Dedifferentiated amniotic fluid mesenchymal stem cell (primary cell): ENCODE results near the gene INSIG2.

Experiments
- DNase-seq: peaks from one replicate; pipeline ENCODE4 v3.0.0-alpha.2; 2016; ENCODE audit errors: extremely low spot score

Gene INSIG2

DNA sequence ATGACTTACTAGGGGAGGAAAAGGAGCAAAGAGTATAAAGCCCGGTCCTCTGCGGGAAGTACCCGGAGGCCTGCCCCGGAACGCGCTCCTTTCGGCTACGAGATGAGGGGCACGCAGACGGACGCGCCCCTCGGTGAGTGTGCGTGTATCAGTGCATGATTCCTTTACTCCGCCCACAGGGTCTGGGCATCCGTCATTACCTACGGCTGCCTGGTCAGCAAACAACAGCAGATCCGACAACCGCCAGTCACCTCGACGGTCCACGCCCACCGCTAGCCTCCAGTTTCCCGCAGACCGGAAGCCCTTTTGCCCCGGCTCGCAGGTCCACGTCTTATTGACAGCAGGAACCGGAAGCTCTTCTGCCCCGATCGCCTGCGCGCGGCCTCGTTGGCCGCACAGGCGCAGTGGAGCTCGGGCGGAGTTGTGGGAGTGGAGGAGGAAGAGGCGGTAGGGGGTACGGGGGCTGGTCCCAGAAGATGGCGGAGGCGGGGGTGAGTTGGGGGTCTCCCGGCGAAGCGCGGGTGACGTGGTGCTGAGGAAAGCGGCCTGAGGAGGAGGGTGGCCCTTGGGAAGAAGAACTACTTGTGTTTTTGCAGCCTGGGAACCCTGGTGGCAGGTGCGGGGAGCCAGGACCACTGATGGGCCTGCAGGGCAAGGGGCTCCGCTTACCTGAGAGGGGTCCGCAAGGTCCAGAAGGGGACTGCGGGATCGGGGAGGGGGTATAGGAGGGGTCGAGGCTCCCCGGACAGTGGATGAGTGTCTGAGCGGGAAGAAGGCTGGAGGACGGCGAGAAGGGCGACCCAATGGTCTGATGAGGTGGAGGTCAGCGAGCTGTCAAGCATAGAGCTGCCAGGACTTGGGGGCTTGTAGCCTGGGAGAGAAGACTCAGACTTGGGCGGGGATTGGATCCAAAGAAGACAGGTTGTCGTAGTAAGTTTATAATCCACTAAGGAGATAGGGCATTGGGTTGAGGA lies at the start of gene INSIG2:
TSS of gene INSIG2 (plus strand) at position 421 of the 974 bp plus-strand sequence. CDS start 8,086 bp downstream, outside the sequence.
- DNase-seq: peak; percentile 94

- DNase-seq: no peak
Observed at GRCh38 chr2:118040891-118041290, 47.4 kb upstream of the INSIG2 start.

DNA sequence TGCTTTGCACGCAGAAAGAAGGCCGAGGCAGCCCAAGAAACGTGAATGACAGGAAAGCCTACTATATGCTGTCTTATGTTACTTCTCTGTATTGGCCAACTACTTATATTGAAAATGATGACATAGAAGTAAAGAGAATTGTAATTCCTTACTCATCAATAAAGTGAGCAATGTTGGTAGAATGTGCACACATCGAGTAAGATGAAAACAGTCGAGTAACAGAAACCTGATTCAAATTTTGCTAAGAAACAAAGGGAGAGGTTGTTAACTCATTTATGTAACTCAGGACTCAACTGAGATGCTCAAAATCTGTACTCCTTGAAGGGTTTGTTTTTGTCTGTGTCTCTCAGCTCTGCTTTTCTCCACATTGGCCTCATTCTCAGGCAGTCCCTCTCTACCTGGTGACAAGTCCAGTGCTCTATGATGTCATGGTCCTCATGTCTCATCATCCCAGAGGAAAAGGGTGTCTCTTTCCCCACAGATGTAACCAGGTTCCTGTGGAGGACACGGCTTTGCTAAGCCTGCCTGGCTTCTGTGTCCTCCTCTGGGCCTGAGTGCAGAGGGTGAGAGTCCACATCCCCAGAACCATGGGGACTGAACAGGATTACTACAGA lies 44.1 kb upstream of the INSIG2 start:
- no peak for DNase-seq

GRCh38 chr2:118044854-118045253 lies 43.4 kb upstream of the INSIG2 start:
- DNase-seq: no peak

DNA sequence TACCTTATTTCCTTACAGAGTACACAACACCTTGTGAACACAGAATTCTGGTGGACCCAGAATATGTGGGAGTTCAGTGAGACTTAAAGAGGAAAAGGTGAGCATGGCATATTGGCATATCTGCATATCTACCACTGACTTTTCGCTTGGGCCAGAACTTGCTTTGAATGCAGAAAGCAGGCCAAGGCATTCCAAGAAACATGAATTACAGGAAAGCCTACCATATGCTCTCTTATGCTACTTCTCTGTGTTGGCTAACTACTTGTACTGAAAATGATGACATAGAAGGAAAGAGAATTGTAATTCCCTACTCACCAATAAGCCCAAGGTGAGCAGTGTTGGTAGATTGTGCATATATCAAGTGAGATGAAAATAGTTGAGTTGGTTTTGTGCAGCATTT lies 43.0 kb upstream of the INSIG2 start:
- DNase-seq: no peak

- peak; percentile 52 for DNase-seq
Observed at GRCh38 chr2:118046634-118047210, 41.5 kb upstream of the INSIG2 start.

DNA sequence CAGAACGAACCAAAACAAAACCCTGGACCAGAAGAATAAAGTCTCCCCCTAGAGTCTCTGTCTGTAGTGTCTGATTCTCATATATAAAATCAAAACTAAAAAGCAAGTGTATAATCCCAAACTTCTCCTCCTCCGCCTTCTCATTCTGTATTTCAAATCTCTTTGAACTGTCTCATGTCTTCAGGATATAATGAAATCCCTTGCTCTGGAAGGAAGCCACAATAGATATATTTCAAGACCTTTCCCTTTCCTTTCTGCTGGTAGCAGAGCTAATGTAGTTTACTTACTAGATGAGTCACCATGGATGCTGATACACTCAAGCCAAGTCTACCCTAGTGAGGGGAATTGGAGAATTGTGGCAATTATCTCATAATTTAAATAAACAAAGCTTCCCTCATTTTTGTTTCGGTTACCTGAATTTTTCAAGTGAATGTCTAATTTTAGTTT lies 40.9 kb upstream of the INSIG2 start:
- DNase-seq: no peak

DNA sequence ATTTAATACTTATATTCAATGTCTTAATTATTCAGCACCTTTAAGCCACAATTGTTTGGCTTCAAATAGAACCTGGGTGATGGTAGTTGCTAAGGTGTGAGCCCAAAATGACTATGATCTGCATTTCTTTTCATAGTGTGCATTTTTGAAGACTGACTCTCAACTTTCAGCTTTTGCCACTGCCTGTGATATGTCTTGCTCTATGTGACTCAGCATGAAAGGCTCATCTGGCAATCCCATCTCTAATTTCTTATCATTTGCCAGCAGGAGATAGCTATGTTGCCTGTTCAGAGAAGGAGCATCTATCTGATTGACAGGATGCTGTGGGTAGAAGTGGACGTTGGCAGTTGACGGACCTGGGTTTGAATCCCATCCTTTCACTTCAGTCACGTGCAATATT lies 39.9 kb upstream of the INSIG2 start:
- no peak for DNase-seq

DNA sequence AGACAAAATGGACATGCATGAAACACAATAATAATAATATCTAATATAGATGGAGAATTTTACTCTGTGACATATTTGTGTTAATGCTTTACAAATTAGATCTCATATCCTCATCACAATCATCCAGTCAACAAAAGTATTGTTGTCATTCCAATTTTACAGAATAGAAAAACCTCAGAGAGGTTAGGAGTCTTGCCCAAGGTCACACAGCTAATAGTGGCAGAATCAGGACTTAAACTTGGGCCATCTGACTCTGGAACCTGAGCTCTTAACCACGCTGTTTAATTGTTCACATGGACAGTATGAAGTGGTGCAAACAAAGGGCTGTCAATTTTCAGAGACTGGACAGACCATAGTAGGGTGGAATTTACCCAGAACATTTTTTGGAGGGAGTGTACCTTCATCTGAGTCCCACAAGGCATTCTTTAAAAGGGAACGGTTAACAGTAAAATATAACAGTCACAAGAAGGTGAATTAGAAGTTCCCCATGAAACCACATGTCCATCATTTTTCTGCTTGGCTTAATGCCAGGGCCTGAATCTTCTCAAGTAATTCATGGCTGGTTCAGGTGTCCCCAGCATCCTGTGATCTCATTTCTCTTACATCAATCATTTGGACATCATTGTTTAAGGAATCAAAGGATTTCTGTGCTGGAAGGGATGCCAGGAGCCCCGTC lies 39.0 kb upstream of the INSIG2 start:
- no peak for DNase-seq

- no peak for DNase-seq
Observed at GRCh38 chr2:118049816-118050140, 38.5 kb upstream of the INSIG2 start.

- DNase-seq: no peak
Observed at GRCh38 chr2:118050386-118050785, 37.9 kb upstream of the INSIG2 start.

- DNase-seq: no peak
Observed at GRCh38 chr2:118050974-118051373, 37.3 kb upstream of the INSIG2 start.

DNA sequence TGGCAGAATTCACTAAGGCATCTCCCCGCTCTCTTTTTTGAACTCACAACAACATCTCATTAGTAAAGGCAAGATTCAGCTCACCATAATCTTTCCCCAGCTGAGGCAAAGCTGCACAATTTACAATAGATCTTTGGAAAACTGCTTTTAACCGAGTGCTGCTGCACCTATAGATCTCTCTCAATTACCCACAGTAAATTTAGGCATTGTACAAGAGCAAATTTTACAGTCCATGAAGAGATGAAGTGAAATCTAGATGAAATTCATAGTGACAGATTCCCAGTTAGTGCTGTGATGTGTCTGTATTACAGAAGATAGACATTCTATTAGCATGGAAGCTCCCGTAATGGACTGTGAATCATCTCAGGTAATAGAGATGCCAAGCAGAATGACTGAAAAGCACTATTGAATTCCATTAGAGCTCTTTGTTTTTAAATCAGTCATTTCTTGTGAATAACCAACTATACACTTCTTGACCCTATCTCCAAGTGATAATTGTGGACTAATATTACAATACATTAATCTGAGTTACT lies 36.4 kb upstream of the INSIG2 start:
- DNase-seq: no peak

DNA sequence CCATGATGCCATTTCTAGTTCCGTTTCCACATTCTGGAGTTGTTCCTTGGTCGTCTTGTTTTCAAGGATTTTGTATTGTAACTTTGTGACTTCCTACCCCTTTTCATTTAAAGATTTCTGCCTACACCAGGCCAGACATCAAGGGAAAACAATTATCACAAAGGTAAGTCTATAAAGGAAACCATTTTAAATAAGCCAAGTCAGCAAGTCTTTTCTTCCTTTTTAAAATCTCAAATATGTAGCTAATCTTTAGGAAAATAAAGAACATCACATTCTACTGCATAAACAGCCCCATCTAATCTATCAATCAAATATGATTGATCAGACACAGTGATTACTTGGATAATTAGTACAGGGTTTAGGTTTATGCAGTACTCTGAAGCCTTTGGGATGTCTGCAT lies 35.8 kb upstream of the INSIG2 start:
- DNase-seq: no peak

GRCh38 chr2:118053681-118054080 lies 34.6 kb upstream of the INSIG2 start:
- DNase-seq: no peak

DNA sequence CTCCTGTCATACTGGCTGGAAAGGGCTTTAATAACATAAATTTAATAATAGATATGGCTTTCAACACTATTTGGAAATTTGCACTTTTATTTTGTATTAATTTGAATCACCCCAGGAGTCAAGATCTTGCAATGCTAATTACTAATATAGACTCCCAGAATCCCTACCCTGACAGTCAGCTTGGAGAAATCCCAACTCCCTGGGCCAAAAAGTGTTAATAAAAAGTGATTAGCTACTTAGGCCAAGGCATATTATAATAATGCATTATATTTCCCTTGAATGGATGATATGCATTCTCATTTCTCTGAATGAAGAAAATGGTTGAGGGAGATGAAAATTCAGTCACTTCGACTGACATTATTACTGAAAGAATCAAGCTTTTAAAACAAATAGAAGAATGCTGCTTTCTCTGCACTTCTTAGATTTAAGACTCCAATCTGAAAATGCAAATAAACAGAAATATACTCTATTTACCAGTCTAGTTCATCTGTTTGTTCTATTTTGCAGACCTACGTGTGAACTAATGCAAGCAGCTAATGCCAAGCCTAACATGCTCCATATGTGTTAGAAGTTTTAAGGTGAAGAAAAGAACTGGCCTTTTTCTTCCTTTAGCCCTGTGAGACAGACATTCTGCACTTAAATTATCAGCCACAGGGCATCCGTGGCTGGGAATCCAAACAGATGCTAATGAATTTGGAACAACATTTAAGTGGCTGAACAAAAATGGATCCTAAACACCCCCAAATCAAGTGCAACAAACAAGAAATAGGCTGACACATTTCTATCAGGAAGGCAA lies 33.9 kb upstream of the INSIG2 start:
- no peak for DNase-seq

DNA sequence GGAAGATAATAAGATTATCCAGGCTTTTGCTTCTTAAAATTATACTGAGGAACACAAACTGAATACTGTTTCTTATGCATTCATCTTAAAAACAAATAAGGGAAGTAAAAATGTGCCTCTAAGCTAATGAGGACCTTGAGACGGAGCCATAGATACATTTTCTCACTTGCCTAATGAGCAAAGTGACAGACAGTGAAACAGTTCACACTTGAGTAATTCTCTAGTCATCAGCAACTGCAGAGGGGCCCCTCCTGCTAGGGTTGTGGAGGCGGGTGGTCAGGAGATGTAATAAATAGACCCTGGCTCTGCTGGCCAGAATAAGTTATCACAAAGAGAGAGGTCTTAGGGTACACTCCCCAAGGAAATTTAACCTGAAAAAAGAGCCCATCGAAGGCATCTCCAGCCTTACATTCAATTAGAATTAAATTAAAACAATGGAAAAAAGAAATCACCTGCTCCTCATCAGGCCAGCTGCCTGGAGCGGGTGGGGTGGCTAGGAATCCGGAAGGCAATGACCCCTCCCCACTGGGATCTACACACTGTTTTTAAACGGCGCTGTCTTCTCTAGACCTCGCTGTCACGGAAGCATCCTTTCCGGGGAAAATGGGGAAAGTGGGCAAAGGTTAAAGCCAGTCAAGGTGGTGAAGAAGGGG lies 32.6 kb upstream of the INSIG2 start:
- no peak for DNase-seq

GRCh38 chr2:118056165-118056534 lies 32.1 kb upstream of the INSIG2 start:
- no peak for DNase-seq

DNA sequence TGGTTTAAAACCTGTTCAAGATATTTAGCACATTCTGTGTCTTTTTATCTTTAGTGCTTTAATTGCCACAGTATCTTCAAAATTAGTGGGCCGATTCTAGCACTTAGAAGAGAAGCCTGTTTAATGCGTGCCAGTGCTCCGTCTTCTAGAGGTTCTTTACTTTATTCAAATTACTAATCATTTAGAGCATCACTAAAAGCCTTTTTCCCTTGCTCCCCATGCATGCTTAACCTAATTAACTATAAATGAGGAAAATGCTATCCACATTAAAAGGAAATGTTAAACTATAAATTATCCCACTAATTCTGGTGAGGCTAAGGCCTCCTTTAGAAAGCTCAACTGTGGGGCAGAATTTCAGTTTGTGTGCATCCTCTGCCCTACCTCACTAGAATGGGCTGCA lies 31.5 kb upstream of the INSIG2 start:
- DNase-seq: no peak

- DNase-seq: no peak
Observed at GRCh38 chr2:118058951-118059350, 29.3 kb upstream of the INSIG2 start.
